H1 (cell line): ENCODE measurements around the gene SLC8A1. TPM values are rescaled to one million over a fixed set of nuclear protein-coding genes. Genes with fewer than 3 reads are reported as not detected.

Experiments
- CTCF ChIA-PET: fragments of 300-600 bp; sonication (Branson Sonifier 250); formaldehyde crosslinking; loops from one replicate; lab custom pipeline; 2021; ENCODE audit not compliant: partially characterized antibody; lab: Charles Lee
- POLR2A ChIA-PET: fragments of 300-600 bp; sonication (Branson Sonifier 250); formaldehyde crosslinking; loops from one replicate; lab custom pipeline; 2021; ENCODE audit warnings: inconsistent platforms; ENCODE audit not compliant: partially characterized antibody; lab: Charles Lee
- DNase-seq, 2 experiments: peaks; one replicate each; pipeline versions ENCODE4 v3.0.0 to v3.0.0-alpha.2; 2010 to 2022; ENCODE audit warnings: low spot score in 2 of 2, low read depth in 1 of 2, mixed read lengths in 1 of 2
- FAIRE-seq: peaks from 2 replicates; lab custom pipeline; 2011; peaks lifted over from hg19 to GRCh38; lab: Jason Lieb, UNC
- H2AFZ ChIP-seq: 2 replicates; pipeline ENCODE4 v1.8.1; 2012; ENCODE audit warnings: low read length, inconsistent platforms
- H2AK5ac ChIP-seq: 2 replicates; pipeline ENCODE4 v1.6.1; 2013; ENCODE audit warnings: low read depth, low read length
- H2BK120ac ChIP-seq: replicated peaks from 2 replicates; pipeline ENCODE3; 2013; ENCODE audit warnings: low read depth, low read length, inconsistent platforms
- H2BK12ac ChIP-seq: 2 replicates; pipeline ENCODE4 v1.6.1; 2013; ENCODE audit warnings: low read depth, low read length
- H2BK15ac ChIP-seq: 2 replicates; pipeline ENCODE4 v1.6.1; 2013; ENCODE audit warnings: low read length
- H2BK20ac ChIP-seq: 2 replicates; pipeline ENCODE4 v1.6.1; 2013; ENCODE audit warnings: low read length
- H2BK5ac ChIP-seq: 2 replicates; pipeline ENCODE4 v1.6.1; 2013; ENCODE audit warnings: low read depth, low read length
- H3K14ac ChIP-seq: 2 replicates; pipeline ENCODE4 v1.6.1; 2013; ENCODE audit warnings: inconsistent platforms; ENCODE audit not compliant: insufficient read length
- H3K18ac ChIP-seq: 2 replicates; pipeline ENCODE4 v1.6.1; 2013; ENCODE audit warnings: low read length; ENCODE audit errors: extremely low read depth
- H3K23ac ChIP-seq: 2 replicates; pipeline ENCODE4 v1.6.1; 2013; ENCODE audit warnings: inconsistent platforms; ENCODE audit not compliant: insufficient read length
- H3K23me2 ChIP-seq: 2 replicates; pipeline ENCODE4 v1.6.1; 2013; ENCODE audit warnings: low read depth, low read length
- H3K27ac ChIP-seq: 2 replicates; pipeline ENCODE4 v1.6.1; 2011; ENCODE audit warnings: low read depth, low read length, inconsistent platforms
- H3K27me3 ChIP-seq, 4 experiments: replicated peaks in 1 of 4; 1 replicate in 1 of 4; 2 replicates in 3 of 4; pipeline versions ENCODE4 v1.6.1 to v1.8.1; 2011 to 2013; ENCODE audit warnings: low read length in 3 of 4, mild to moderate bottlenecking in 3 of 4, inconsistent platforms in 2 of 4, mixed read lengths in 2 of 4, moderate library complexity in 1 of 4; ENCODE audit not compliant: control insufficient read depth in 3 of 4, insufficient read depth in 3 of 4; ENCODE audit errors: extremely low read depth in 1 of 4
- H3K36me3 ChIP-seq, 4 experiments: 2 replicates each; pipeline versions ENCODE4 v1.6.1 to v1.8.1; 2011 to 2013; ENCODE audit warnings: mild to moderate bottlenecking in 4 of 4, low read length in 3 of 4, moderate library complexity in 2 of 4, control low read depth in 1 of 4, inconsistent platforms in 1 of 4; ENCODE audit not compliant: insufficient read depth in 4 of 4, control insufficient read depth in 2 of 4
- H3K4ac ChIP-seq: replicated peaks from 2 replicates; pipeline ENCODE3; 2013; ENCODE audit warnings: low read length, low read depth, mixed read lengths, inconsistent platforms; ENCODE audit not compliant: insufficient read length
- H3K4me1 ChIP-seq, 4 experiments: replicated peaks in 1 of 4; 1 replicate in 1 of 4; 2 replicates in 3 of 4; pipeline versions ENCODE4 v1.6.1 to v1.8.1; 2011 to 2013; ENCODE audit warnings: low read length in 3 of 4, inconsistent platforms in 2 of 4, mixed read lengths in 1 of 4; ENCODE audit not compliant: insufficient read depth in 4 of 4, control insufficient read depth in 3 of 4
- H3K4me2 ChIP-seq, 2 experiments: 2 replicates each; pipeline versions ENCODE4 v1.6.1 to v1.8.1; 2011 to 2013; ENCODE audit warnings: low read depth in 2 of 2, low read length in 2 of 2, control low read depth in 1 of 2, inconsistent platforms in 1 of 2, mild to moderate bottlenecking in 1 of 2; ENCODE audit not compliant: insufficient read depth in 1 of 2
- H3K4me3 ChIP-seq, 4 experiments: fragments of 200-600, 300-600 bp in 1 of 4; sonication (generic), shearing (Covaris generic), sonication (Bioruptor Twin) in 1 of 4; 2 replicates each; pipeline versions ENCODE4 v1.5.1 to v1.8.1; 2011 to 2016; ENCODE audit warnings: low read length in 4 of 4, low read depth in 3 of 4, control low read depth in 2 of 4, inconsistent platforms in 2 of 4, mild to moderate bottlenecking in 2 of 4, mixed read lengths in 1 of 4, moderate library complexity in 1 of 4; ENCODE audit not compliant: insufficient read depth in 2 of 4; ENCODE audit errors: extremely low read depth in 1 of 4
- H3K56ac ChIP-seq: replicated peaks from 2 replicates; pipeline ENCODE3; 2013; ENCODE audit warnings: low read depth, mild to moderate bottlenecking, mixed read lengths, low read length, inconsistent platforms; ENCODE audit not compliant: insufficient read length
- H3K79me1 ChIP-seq: 2 replicates; pipeline ENCODE4 v1.6.1; 2013; ENCODE audit warnings: low read depth, low read length, control low read depth
- H3K79me2 ChIP-seq, 2 experiments: 2 replicates each; pipeline versions ENCODE4 v1.6.1 to v1.8.1; 2012 to 2013; ENCODE audit warnings: low read length in 2 of 2, mild to moderate bottlenecking in 2 of 2, inconsistent platforms in 1 of 2; ENCODE audit not compliant: insufficient read depth in 2 of 2, control insufficient read depth in 1 of 2
- H3K9ac ChIP-seq, 4 experiments: replicated peaks in 1 of 4; 1 replicate in 1 of 4; 2 replicates in 3 of 4; pipeline versions ENCODE4 v1.6.1 to v1.8.1; 2011 to 2013; ENCODE audit warnings: low read depth in 3 of 4, low read length in 3 of 4, control low read depth in 2 of 4, mild to moderate bottlenecking in 2 of 4, moderate library complexity in 2 of 4, inconsistent platforms in 1 of 4; ENCODE audit errors: extremely low read depth in 1 of 4
- H3K9me3 ChIP-seq, 2 experiments: 2 replicates each; pipeline versions ENCODE4 v1.6.1 to v1.8.1; 2012 to 2013; ENCODE audit warnings: mild to moderate bottlenecking in 2 of 2, moderate library complexity in 2 of 2, control low read depth in 1 of 2, inconsistent platforms in 1 of 2, low read depth in 1 of 2, low read length in 1 of 2, mixed read lengths in 1 of 2; ENCODE audit not compliant: insufficient read depth in 2 of 2
- H4K20me1 ChIP-seq, 2 experiments: replicated peaks in 1 of 2; 2 replicates each; pipeline versions ENCODE3 to v1.8.1; 2011 to 2013; ENCODE audit warnings: inconsistent platforms in 2 of 2, low read length in 2 of 2, mild to moderate bottlenecking in 1 of 2; ENCODE audit not compliant: insufficient read depth in 2 of 2, control insufficient read depth in 1 of 2
- H4K5ac ChIP-seq: 2 replicates; pipeline ENCODE4 v1.6.1; 2013; ENCODE audit warnings: low read length, low read depth, mixed read lengths, inconsistent platforms; ENCODE audit not compliant: insufficient read length
- H4K8ac ChIP-seq: 2 replicates; pipeline ENCODE4 v1.8.0; 2013; ENCODE audit warnings: mild to moderate bottlenecking, moderate library complexity, low read length, inconsistent platforms; ENCODE audit not compliant: insufficient read depth; ENCODE audit errors: extremely low read depth
- H4K91ac ChIP-seq: replicated peaks from 2 replicates; pipeline ENCODE3; 2013; ENCODE audit warnings: low read length, mixed read lengths, inconsistent platforms; ENCODE audit not compliant: insufficient read length
- BACH1 ChIP-seq: IDR thresholded peaks from 2 replicates; pipeline ENCODE4 v1.6.1; 2012; ENCODE audit warnings: low read length, improper control_type of control experiment
- BCL11A ChIP-seq, 2 experiments: IDR thresholded peaks; one replicate each; pipeline ENCODE4 v1.6.1; 2011; ENCODE audit warnings: low read depth in 2 of 2, low read length in 2 of 2, mild to moderate bottlenecking in 2 of 2
- CBX8 ChIP-seq: fragments of 300-800, 300-1000 bp; sonication (generic); IDR thresholded peaks from 2 replicates; pipeline ENCODE4 v1.7.1; 2016; ENCODE audit warnings: low read depth, low read length, borderline replicate concordance
- CHD1 ChIP-seq: IDR thresholded peaks from 2 replicates; pipeline ENCODE4 v1.6.1; 2012; ENCODE audit warnings: low read depth, low read length, improper control_type of control experiment
- JUN ChIP-seq: IDR thresholded peaks from 2 replicates; pipeline ENCODE4 v1.6.1; 2011; ENCODE audit warnings: low read depth, mild to moderate bottlenecking, improper control_type of control experiment, low read length
- KDM1A ChIP-seq: fragments of 200-600, 300-600 bp; sonication (generic); IDR thresholded peaks from 2 replicates; pipeline ENCODE4 v1.7.1; 2016; ENCODE audit warnings: mild to moderate bottlenecking, low read length, borderline replicate concordance
- POLR2A ChIP-seq, 2 experiments: IDR thresholded peaks; 1 replicate in 1 of 2; 2 replicates in 1 of 2; pipeline ENCODE4 v1.6.1; 2011; ENCODE audit warnings: low read depth in 2 of 2, low read length in 2 of 2, mild to moderate bottlenecking in 2 of 2; ENCODE audit errors: control extremely low read depth in 1 of 2
- RNF2 ChIP-seq: fragments of 200-900, 300-1000 bp; sonication (generic); IDR thresholded peaks from 2 replicates; pipeline ENCODE4 v1.7.1; 2016; ENCODE audit warnings: borderline replicate concordance, low read depth, mild to moderate bottlenecking, antibody characterized with exemption, low read length; ENCODE audit not compliant: poor library complexity, severe bottlenecking; ENCODE audit errors: missing control alignments
- SRF ChIP-seq: IDR thresholded peaks from 2 replicates; pipeline ENCODE4 v1.6.1; 2011; ENCODE audit warnings: mild to moderate bottlenecking, low read depth, low read length, moderate library complexity
- TCF12 ChIP-seq: IDR thresholded peaks from 2 replicates; pipeline ENCODE4 v1.6.1; 2011; ENCODE audit warnings: low read depth, mild to moderate bottlenecking, low read length
- WGBS, 2 experiments: shearing (Covaris generic) in 1 of 2; methylation state at CpG; one replicate each; pipeline versions ENCODE4 v1.1.6 to v1.1.7; 2013 to 2015; ENCODE audit warnings: low lambda C conversion rate in 2 of 2, mixed read lengths in 2 of 2, inconsistent platforms in 1 of 2, low coverage in 1 of 2, missing lambda C conversion rate in 1 of 2; ENCODE audit not compliant: insufficient replicate concordance in 2 of 2, insufficient coverage in 1 of 2, insufficient read length in 1 of 2; ENCODE audit errors: extremely low coverage in 1 of 2, missing lambda C conversion rate in 1 of 2; 5-methylcytosine and 5-hydroxymethylcytosine counted together
- polyA plus RNA-seq, 7 experiments: library from polyadenylated mRNA; depleted of rRNA in 3 of 7; stranded (reverse) in 5 of 7; unstranded in 2 of 7; fragments of >200 nt in 5 of 7; fragments of 200-250 nt in 2 of 7; gene quantifications; 1 replicate in 5 of 7; 2 replicates in 1 of 7; 4 replicates in 1 of 7; pipeline versions ENCODE4 v1.2.1 to v1.2.3, GENCODE V29; 2011 to 2013; ENCODE audit warnings: missing spikeins in 2 of 7, mixed read lengths in 2 of 7
- total RNA-seq: library from RNA; stranded (reverse); fragmentation: NEBNext Ultra II Directional; extraction: Animal tissue kit (Norgen Biotek cat#: 25700); gene quantifications from 2 replicates; pipeline ENCODE4 v1.2.1, GENCODE V29; 2021
- TF ChIP-seq, protein P1 (sequence below), 3 experiments: IDR thresholded peaks; 1 replicate in 2 of 3; 2 replicates in 1 of 3; pipeline versions ENCODE4 v1.5.1 to v1.6.1; 2011; ENCODE audit warnings: low read length in 3 of 3, mild to moderate bottlenecking in 3 of 3, inconsistent platforms in 2 of 3, low read depth in 1 of 3, moderate library complexity in 1 of 3; ENCODE audit not compliant: insufficient read depth in 1 of 3; ENCODE audit errors: control extremely low read depth in 1 of 3
- TF ChIP-seq, protein P2 (sequence below): IDR thresholded peaks from 2 replicates; pipeline ENCODE4 v1.6.1; 2012; ENCODE audit warnings: inconsistent platforms

The SLC8A1 gene
- total and polyA plus RNA-seq, 2 of the 8 experiments (the other 6 are each of a cell fraction or from before 2014, with no cell fraction given), result 0.68 to 3.6 TPM

DNA sequence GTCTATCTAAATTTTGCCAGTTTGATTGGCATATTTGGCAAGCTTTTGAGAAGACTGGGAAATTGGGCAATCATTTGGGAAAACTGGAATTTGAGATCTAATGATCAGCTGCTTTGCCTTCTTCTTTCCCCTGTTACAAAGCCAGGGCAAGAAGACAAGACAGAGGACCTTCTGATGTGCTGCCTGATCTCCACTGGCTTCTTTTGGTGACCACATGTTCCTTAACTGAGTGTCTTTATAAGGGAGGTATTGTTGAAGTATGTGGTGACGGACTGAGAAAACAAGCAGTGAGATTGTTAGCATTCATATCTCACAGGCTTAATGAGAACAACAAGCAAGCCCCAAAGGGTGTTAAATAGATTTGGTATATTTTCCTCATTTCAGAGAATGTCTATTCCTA, 175.8 kb downstream of the SLC8A1 start:
- H3K23me2 ChIP-seq, result no peaks in the 10 kb centered on the region
- H3K79me1 ChIP-seq, result no peaks in the 10 kb centered on the region
- no peak overlapping the region for H4K5ac ChIP-seq
- FAIRE-seq (no peak), DNase-seq (no peak)
- ChIA-PET CTCF (interaction anchor here (1.4 kb wide), 1 partner anchor 362 kb away, joined by 3 read pairs; no protein-coding TSS in a partner anchor), POLR2A (no interaction called here)
- H3K4ac ChIP-seq, result no peak overlapping the region
- H2AK5ac ChIP-seq, result no peak overlapping the region
- H3K4me1 ChIP-seq, result peaks cover 0 to 4% (median 0%) of the 10 kb centered on the region in 4 experiments; a peak in 1 of 7 replicates
- no peaks in the 10 kb centered on the region for H3K9me3 ChIP-seq
- no peak overlapping the region for H3K4me3 ChIP-seq
- H3K18ac ChIP-seq, result no peak overlapping the region
- no peak overlapping the region for H3K27ac ChIP-seq
- no peak overlapping the region for H2BK20ac ChIP-seq
- no peak overlapping the region for H2BK120ac ChIP-seq
- no peak overlapping the region for H3K56ac ChIP-seq
- H2BK12ac ChIP-seq, result no peak overlapping the region
- H3K4me2 ChIP-seq, result no peak overlapping the region
- no peak overlapping the region for H4K8ac ChIP-seq
- no peak overlapping the region for H2BK15ac ChIP-seq
- H2AFZ ChIP-seq, result no peak overlapping the region
- no peak overlapping the region for H2BK5ac ChIP-seq
- no peak overlapping the region for H3K9ac ChIP-seq
- no peak overlapping the region for H3K14ac ChIP-seq
- no peak overlapping the region for H4K91ac ChIP-seq
- H4K20me1 ChIP-seq, result no peaks in the 10 kb centered on the region
- H3K23ac ChIP-seq, result no peak overlapping the region
- H3K36me3 ChIP-seq, result no peaks in the 10 kb centered on the region
- no peaks in the 10 kb centered on the region for H3K79me2 ChIP-seq
- WGBS, 2 experiments, result 94% methylated on average over 1 of the region's 1 CpG; no CpG with 5 or more reads in 1 of the 2 experiments
- no peaks in the 10 kb centered on the region for H3K27me3 ChIP-seq
- TF ChIP-seq RNF2 (no peak), CBX8 (no peak), BCL11A (IDR thresholded peaks at IDR 0.05; ENCODE audit: low read depth in 2 of 2, low read length in 2 of 2) (no peak), KDM1A (no peak), CHD1 (no peak), JUN (no peak), POLR2A (IDR thresholded peaks at IDR 0.05; ENCODE audit: control extremely low read depth in 1 of 2, low read depth in 2 of 2, low read length in 2 of 2) (no peak), BACH1 (no peak), TCF12 (no peak), SRF (no peak)
- TF ChIP-seq, protein P1, sequence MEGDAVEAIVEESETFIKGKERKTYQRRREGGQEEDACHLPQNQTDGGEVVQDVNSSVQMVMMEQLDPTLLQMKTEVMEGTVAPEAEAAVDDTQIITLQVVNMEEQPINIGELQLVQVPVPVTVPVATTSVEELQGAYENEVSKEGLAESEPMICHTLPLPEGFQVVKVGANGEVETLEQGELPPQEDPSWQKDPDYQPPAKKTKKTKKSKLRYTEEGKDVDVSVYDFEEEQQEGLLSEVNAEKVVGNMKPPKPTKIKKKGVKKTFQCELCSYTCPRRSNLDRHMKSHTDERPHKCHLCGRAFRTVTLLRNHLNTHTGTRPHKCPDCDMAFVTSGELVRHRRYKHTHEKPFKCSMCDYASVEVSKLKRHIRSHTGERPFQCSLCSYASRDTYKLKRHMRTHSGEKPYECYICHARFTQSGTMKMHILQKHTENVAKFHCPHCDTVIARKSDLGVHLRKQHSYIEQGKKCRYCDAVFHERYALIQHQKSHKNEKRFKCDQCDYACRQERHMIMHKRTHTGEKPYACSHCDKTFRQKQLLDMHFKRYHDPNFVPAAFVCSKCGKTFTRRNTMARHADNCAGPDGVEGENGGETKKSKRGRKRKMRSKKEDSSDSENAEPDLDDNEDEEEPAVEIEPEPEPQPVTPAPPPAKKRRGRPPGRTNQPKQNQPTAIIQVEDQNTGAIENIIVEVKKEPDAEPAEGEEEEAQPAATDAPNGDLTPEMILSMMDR (IDR thresholded peaks at IDR 0.05; ENCODE audit: control extremely low read depth in 1 of 3, insufficient read depth in 1 of 3, low read depth in 1 of 3, low read length in 3 of 3), result no peak
- TF ChIP-seq, protein P2, sequence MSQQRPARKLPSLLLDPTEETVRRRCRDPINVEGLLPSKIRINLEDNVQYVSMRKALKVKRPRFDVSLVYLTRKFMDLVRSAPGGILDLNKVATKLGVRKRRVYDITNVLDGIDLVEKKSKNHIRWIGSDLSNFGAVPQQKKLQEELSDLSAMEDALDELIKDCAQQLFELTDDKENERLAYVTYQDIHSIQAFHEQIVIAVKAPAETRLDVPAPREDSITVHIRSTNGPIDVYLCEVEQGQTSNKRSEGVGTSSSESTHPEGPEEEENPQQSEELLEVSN, result no peak
